Smooth muscle cell of the brain vasculature (primary cell): ENCODE measurements around the gene CHST15.

Experiments used
- DNase-seq: peaks from one replicate; pipeline ENCODE4 v3.0.0-alpha.2; 2012; ENCODE audit warnings: low read depth, low spot score

CHST15 gene

DNA sequence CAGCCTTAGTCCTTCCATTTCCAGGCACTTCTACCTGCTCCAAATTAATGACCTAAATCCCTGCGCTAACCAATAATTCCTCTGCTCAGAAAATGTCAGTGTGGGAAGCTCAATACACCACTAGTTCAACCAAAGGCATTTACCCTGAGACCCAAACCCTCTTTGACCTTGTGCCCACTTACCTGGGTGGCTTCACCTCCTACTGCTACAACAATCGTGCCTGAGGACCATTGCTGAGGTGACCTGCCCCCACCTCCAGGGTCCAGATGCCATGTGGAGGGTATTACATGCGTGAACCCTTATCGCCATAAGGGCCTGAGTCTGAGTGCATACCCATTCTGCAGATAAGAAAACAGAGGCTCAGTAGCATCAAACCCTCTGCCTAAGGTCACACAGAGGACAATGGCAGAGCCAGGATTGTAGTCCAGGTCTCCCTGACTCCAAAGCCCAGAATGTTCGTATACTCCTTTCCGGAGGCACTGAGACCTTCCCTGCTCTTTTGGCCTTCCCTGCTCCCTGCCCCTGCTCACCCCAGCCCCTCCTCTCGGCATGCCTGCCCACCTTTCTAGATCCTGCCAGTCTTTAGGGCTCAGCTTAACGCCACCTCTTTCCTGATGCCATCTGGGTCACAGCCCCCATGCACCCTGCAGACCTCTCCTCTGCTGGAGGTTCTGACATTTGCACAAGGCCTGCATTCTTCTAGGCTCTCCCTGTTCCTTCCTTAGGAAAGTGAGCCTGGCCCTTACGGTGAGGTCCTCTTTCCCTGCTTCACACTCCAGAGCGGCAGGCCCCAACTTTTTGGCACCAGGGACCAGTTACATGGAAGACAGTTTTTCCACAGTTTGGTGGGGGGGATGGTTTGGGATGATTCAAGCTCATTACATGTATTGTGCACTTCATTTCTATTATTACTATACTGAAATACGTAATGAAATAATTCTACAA is 94.9 kb downstream of the CHST15 start:
- no peak for DNase-seq

DNA sequence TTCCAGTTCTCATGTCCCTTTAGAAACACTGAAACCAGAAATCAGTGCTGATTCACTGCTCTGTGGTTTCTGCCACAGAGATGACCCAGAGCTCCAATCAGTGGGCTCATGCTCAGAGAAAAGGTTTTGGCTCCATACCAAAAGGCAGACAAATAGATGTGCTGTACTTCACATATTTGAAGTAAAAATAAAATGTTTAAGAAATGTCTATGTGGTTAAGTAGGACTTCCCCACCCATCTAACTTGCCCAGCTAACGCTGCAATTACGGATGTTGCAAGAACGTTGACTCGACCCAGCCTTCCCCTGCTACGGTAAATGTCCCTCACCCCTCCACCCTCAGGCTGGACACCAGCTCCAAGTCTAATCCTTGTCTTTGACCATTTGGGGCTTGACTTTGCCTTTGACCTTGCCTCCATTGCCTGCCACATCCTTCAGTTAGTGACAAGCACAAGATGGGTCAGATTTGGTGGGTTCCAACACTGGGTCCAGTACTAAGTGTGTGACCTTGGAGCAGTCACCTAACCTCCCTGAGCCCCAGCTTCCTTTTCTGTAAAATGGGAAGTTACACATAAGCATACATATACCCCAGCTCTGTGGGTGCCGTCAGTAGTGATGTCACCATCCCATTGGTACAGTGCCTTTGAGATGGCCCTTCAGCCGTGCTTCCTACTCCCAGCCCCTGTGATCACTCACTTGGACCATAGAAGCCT is 95.8 kb downstream of the CHST15 start:
- DNase-seq, result peak; percentile 71

DNA sequence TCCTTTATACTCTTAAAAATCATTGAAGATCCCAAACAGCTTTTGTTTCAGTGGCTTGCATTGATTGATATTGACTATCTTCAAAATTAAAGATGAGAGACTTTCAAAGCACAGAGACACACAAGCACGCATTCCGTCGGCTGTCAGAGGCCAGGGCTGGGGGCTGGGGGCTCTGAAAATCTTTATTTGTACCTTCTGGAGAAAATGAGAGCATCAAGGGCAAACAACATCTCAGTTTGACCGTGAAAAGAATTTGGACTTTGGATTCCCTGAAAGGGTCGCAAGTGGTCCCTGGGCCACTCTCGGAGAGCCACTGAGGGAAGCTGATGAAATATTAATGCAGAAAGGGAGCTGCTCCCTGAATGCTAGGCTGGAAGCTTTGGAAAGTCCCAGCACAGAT is 96.4 kb downstream of the CHST15 start:
- DNase-seq, result no peak

DNA sequence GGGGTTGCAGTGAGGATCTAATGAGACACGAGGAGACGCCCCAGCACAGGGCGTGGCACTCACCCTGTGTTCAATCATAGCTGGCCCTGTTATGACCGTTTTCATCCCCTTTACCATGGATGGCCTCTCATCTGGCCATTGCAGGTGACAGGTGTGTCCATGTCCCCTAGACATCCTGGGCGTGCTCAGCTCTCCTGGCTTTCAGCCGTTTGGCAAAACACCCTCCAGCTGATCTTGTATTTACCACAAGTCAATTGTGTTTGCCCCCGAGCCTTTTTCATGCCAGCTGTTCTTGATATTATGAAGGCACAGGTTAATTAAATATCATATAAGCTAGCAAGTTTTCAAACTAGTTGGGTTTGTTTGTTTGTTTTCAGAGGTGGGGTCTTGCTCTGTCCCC is 97.1 kb downstream of the CHST15 start:
- DNase-seq, result no peak

DNA sequence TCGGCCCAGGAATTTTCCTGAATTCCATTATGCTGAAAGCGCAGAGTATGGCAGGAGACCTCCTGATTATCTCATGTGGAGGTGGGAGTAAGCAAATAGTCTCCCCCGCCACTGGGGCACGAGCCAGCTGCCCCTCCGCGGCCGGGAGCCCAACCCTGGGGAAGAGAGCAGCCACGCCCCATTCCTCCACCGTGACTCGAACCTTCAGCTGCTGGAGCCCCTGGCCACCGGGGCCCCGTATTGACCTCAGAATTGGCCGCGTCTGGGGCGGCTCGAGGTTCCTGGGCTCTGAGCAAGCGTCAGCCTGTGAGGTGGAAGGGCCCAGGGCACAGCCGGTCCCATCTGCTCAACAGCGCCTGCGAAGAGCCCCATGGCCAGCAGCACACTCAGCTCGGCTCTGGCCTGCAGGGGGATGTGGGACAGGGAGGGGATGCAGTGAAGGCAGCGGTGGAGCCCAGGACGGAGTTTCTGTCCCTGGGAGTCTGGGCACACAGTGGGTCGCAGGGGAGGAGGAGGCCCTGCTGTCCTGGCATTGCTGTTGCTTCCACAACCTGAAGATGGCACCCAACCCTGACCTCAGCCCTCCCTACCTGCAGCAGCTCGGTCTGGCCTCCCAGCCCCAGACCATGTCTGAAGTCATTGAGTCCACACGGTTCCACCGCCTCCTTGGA is 97.8 kb downstream of the CHST15 start:
- DNase-seq, result peak; percentile 36

DNA sequence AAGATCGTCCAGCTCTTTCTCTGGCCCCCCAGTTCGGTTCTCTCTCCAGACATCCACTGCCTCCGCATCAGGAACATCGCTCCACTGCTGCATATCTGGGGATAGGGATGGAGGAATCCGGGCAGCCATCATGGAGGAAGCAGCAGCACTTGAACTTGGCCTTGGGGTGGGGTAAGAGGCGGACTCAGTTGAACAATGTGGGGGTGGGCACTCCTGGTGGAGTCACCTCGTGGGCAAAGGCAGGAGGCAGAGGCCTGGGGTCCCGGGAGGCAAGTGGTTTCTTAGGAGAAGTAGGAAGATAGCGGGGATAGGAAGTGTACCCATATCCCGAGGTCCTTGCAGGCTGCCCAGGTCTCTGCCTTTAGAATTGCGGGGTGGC is 98.3 kb downstream of the CHST15 start:
- peak; percentile 15 for DNase-seq

DNA sequence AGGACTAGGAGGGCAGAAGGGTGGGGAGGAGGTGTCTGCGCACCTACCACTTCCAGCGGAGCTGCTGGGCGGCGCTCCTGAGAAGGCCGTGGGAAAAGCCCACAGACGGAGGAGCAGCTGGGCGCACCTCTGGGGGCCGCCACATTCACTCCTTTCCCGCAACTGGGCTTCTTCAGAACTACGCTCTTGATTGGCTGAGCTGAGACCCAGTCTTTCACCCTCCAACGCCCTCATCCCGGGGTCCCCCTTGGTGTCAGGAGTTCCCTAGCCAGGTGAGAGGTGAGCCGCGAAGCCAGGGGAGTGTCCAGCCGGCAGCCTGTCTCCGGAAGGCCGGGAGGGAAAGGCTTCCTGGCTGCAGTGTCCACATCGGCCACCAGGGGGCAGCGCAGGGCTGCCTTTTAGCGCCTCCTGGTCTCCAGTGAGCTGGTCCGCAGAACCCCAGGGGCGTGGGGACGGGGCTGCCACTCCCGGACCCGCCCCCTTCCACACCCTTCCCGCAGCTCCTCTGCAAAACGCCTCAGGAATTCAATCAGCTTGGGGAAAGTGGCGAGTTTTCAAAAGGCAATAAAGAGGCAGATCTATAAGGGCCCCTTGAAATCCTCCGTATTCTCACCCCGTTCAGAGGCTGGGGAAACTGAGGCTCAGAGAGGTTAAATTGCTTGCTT is 98.8 kb downstream of the CHST15 start:
- peak; percentile 59 for DNase-seq

DNA sequence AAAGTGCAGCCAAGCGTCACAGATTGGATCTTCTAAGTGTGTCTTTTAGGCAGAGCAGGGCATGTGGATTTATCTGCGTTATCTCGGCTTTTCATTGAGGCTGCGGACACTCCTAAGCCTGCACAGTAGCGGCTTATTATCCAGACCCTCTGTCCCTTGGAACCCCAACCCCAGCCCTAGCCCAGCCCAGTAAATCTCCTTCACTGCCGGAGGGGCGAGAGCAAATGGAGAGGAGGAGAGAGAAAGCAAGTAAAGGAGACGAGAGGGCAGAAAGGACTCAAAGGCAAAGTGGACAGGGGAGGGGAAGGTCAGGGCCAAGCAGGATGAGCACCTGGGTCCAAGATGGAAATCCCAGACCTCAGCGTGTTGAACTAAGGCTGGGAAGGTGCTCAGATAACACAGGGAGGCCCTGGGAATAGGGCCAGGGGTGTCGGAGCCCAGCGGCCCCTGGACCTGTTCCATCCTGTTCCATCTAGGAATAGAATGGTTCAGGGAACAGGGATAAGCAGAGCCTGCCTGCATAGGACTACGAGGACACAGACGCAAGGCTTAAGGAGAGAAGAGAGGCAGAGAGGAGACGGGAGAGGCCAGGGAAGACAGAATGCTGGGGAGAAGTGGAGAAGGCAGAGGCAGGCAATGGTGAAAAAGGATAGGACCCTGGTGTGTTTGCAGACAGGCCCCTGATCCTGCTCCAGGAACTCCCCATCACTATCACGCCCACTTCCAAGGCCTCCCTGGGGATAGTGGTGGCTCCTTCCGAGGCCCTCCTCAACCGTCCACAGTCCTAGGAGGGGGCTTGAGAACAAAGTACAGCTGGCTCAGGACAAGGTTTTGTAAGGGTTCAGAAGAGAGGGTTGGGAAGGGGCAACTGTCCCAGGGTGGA is 99.6 kb downstream of the CHST15 start:
- no peak for DNase-seq

DNA sequence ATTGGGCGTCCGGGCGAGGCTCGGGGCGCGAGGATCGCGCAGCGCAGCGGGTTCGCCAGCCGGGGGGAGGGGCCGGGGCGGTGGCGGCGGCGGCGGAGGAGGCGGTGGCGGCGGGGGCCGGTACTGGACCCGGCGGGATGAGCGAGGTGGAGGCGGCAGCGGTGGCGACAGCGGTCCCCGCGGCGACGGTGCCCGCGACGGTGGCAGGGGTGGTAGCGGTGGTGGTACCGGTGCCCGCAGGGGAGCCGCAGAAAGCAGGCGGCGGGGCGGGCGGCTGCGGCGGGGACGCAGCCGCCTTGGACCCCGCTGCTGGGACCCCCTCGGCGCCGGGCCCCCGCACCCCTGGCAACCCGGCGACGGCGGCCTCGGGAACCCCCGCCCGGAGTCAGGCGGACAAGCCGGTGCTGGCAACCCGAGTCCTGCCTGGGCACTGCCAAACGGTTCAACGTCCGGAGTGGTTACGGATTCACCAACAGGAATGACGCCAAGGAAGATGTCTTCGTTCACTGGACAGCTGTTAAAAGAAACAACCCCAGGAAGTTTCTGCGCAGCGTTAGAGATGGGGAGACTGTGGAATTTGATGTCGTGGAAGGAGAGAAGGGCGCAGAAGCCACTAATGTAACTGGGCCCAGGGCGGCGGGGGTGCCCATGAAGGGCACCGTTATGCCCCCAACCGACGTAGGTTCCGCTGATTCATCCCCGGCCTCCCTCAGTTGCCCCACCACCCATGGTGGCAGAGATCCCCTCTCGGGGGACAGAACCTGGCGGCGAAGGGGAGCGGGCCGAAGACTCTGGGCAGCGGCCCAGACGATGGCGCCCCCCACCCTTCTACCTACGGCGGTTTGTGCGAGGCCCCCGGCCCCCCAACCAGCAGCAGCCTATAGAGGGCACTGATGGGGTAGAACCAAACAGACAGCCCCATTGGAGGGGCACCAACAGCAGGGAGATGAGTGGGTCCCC is 101.5 kb downstream of the CHST15 start:
- DNase-seq, result no peak

DNA sequence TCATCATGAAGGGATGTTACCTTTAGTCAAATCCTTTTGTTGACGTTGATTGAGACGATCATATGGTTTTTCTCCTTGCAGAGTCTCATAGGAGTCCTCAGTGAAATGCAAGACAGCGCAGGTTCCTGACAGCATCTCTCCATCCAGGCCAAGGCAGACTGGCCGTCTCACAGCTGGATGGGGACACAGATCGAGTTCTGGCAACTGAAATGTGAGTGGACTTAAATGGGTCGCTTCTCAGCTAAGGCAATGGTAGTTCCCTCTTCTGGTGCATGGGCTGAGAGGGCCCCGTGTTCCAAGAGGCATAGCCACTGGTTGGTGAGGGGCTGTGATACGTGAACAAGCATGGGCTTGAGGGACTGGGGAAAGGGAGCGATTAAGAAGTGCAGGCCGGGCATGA is 102.5 kb downstream of the CHST15 start:
- no peak for DNase-seq

DNA sequence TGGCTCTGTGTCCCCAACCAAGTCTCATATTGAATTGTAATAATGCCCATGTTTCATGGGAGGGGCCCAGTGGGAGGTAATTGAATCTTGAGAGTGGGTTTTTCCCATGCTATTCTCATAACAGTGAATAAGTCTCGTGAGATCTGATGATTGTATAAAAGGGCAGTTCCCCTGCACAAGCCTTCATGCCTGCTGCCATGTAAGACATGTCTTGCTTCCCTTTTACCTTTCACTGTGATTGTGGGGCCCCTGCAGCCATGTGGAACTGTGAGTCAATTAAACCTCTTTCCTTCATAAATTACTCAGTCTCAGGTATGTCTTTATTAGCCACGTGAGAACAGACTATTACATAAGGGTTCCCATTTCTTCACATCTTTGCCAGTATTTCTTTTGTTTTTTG is 104.7 kb downstream of the CHST15 start:
- DNase-seq, result no peak

DNA sequence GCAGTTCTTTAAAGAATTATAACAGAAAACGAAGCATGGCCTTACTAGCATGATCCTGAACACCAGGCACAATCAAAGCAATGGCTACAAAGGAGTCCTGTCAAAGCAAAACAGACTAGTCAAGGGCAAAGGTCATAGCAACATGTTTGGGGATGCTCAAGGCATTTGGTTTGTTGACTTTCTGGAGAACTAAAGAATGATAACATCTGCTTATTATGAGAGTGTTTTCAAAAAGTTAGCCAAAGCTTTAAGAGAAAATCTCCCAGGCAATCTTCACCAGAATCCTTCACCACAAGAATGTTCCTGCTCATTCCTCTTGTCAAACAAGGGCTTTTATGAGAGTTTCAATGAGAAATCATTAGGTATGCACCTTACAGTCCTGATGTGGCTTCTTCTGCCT is 106.7 kb downstream of the CHST15 start:
- no peak for DNase-seq

DNA sequence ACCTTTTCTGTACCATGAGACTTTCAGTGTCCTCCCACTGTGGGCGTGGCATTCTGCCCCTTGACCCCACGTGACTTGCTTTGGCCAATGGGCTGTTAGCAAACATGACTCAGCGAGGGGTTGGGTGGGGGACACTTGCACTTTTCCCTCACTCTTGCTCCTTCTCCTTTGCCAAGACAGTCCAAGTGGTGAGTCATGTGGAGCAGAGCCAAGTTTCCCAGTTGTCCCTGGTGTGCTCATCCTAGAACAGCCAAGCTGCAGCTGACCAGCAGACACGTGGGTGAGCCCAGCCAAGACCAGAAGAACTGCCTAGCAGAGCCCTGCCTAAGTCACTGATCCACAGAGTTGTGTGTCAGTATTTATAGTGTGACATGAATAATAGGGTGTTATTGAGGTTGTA is 119.0 kb downstream of the CHST15 start:
- no peak for DNase-seq

DNA sequence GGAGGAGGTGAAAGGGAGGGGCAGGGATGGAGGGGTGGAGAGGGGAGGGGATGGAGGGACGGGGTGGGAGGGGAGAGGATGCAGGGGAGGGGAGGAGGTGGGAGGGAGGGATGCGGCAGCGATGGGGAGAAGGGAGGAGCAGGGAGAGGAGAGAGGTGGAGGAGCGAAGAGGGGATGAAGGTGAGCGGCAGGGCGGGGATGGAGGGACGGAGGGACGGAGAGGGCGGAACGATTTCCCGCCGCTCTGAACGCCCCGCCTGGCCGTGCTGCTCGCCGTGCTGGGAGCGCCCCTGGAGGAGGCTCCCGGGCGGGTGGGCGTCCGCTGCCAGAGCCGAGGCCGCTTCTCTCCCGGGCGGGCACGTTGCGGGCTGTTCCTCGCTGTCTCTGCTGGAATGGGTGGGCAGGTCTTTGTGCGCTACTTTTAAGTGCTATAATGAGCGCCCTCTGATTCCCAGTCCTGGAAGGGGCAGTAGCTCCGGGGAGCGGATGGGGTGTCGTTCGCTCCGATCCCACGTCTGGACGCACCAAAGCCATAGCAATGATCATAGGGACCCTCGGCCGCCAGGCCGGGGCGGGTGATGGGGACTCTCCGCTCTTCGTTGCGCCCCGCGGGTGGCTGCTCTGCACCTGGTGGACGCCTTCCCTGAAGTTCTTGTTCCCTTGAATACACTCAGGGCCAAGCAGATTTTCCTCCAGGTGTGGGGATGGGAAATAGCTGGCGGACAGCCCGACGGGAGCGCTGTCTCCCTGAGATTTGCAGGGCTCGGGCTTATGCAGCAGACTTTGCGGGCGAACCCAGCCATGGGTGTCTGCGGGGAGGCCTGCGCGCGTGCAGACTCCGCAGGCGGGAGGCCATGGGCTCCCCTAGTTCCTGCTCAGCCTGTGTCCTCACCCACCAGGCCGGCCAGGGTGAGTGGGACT is 120.7 kb downstream of the CHST15 start:
- no peak for DNase-seq

DNA sequence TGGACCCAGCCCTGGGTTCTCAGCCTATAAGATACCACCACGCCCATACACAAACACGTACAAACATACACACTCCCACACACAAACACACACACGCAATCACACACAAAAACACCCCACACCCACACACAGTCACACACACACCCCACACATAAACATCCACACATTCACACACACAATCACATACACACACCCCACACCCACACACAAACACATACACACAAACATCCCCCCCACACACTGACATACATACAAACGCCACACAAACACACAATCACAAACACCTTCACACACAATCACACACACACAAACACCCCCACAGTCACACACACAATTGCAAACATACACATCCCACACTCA is 122.5 kb downstream of the CHST15 start:
- DNase-seq, result no peak

DNA sequence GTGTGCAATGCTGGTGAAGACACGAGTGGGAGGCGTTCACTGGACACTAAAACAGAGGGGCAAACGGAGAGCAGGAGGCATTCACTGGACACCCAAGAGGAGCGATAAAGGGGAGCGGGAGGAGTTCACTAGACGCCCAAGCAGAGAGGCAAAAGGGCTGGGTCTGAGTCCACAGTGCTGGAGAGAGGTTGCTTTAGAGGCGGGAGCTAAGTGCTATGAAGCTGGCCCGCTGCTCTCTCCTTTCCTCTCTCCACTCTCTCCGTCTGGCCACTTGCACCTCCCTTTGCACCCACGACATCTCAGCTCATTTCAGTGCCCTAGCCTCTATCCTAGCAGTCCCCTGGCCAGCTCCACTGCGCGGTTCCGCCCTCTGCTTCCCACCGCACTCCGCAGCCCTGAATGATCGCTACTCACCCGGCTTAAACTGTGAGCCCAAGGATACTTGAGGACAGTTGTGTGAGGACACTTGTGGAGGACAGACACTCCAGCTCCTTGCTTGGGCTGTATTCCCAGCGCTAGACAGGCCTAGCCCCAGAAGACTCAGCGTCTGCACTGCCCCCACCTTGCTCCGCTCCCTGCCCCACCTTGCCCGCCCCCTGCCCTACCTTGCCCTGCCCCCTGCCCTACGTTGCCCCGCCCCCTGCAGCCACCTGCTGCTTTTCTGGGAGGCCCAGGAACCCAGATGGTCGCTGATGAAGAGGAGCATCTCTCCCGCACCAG is 123.0 kb downstream of the CHST15 start:
- no peak for DNase-seq

DNA sequence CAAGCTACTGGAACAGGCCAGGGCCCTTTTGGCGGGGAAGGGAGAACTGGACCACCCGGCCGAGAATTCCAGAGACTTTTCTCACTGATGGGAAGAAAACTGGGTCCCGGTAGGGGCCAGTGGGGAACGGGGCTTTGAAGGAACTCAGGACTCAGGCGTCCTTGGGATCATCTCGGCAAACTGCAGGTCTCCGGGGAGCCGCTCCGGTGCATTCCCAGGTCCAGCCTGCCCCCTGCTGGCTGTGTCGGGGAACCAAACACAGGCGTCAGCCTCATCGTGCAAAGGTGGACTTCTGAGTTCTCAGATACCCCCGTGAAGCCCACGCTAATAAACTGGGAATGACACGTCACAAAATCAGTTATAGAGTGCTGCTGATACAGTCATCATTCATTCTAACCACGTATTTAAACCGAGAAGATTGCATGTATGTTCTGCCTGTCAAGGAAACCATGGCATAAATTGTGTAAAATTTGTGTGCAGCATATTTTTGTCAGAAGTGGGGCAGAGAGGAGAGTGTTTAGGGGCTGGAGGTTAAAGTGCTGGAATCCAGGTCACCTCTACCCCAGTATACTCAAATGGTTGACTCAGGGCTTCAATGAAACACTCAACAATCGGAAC is 125.7 kb downstream of the CHST15 start:
- peak; percentile 6 for DNase-seq

DNA sequence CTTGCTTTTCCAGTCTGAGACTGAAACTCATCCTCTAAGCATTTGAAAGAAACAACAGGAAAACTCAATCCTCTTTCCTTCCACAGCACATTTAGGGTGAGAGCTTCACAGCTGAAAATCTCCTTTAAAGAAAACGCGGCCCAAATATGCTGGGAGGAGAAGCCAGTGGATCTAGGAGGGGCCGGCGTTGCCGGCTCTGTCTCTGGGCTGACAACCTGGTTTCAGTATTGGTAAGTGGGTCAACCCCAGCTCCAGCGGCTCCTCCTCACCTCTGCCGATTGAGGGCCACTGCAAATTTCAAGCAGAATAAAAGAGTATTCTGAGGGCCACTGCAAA is 126.5 kb downstream of the CHST15 start:
- no peak for DNase-seq
